Aorta (tissue), 5 donors: ENCODE data around the gene CSAD. TPM values are rescaled to one million over a fixed set of nuclear protein-coding genes. Genes with fewer than 3 reads are reported as not detected.
A peak's percentile ranks its signal among the peaks of the same experiment; 100 is the strongest.

Source experiments
- ATAC-seq: fragments of 200-7000 bp; cut with Tn5 transposase; one replicate; pipeline ENCODE4 v1.9.1; 2022; ENCODE audit warnings: moderate library complexity; ENCODE audit not compliant: low FRiP score
- DNase-seq, 2 donors: peaks; one replicate each; pipeline ENCODE4 v3.0.0-alpha.2; 2020
- H3K27ac ChIP-seq, 2 donors: one replicate each; pipeline ENCODE4 v1.5.1; 2013; ENCODE audit warnings: low read length in 2 of 2, mild to moderate bottlenecking in 2 of 2, moderate library complexity in 2 of 2, control low read depth in 1 of 2, inconsistent platforms in 1 of 2, low read depth in 1 of 2
- H3K27me3 ChIP-seq, 2 donors: one replicate each; pipeline ENCODE4 v1.6.1; 2013; ENCODE audit warnings: control low read depth in 1 of 2, low read length in 1 of 2, mild to moderate bottlenecking in 1 of 2, moderate library complexity in 1 of 2; ENCODE audit not compliant: insufficient read depth in 2 of 2, control insufficient read depth in 1 of 2
- H3K36me3 ChIP-seq, 2 donors: one replicate each; pipeline ENCODE4 v1.6.1; 2013; ENCODE audit warnings: control low read depth in 1 of 2, low read length in 1 of 2, mild to moderate bottlenecking in 1 of 2; ENCODE audit not compliant: insufficient read depth in 2 of 2, control insufficient read depth in 1 of 2
- H3K4me1 ChIP-seq, 2 donors: one replicate each; pipeline ENCODE4 v1.6.1; 2013; ENCODE audit warnings: low read length in 2 of 2, control low read depth in 1 of 2, mild to moderate bottlenecking in 1 of 2, moderate library complexity in 1 of 2; ENCODE audit not compliant: insufficient read depth in 2 of 2, control insufficient read depth in 1 of 2
- H3K4me3 ChIP-seq, 2 donors: one replicate each; pipeline ENCODE4 v1.5.1; 2013; ENCODE audit warnings: low read length in 2 of 2, control low read depth in 1 of 2, mild to moderate bottlenecking in 1 of 2
- H3K9me3 ChIP-seq: one replicate; pipeline ENCODE4 v1.6.1; 2013; ENCODE audit warnings: mild to moderate bottlenecking, low read length; ENCODE audit not compliant: control insufficient read depth
- WGBS, 2 donors: extraction: QIAGEN DNeasy Blood & Tissue Kit; methylation state at CpG; one replicate each; pipeline ENCODE4 v1.1.7; 2013; 5-methylcytosine and 5-hydroxymethylcytosine counted together
- intact Hi-C, 2 donors: fragments of 100-400 bp; cut with DNase I; formaldehyde crosslinking; loops; one replicate each; pipeline versions ENCODE4 v1.14.2 to v1.15.0; 2022
- polyA plus RNA-seq, 2 donors: library from polyadenylated mRNA; stranded (reverse); fragments of 200-250 nt; gene quantifications; one replicate each; pipeline ENCODE4 v1.2.3, GENCODE V29; 2013
- total RNA-seq, 2 donors: library from RNA; stranded (reverse); fragmentation: NEBNext Ultra II Directional; extraction: Animal tissue kit (Norgen Biotek cat#: 25700); gene quantifications; one replicate each; pipeline ENCODE4 v1.2.1, GENCODE V29; 2021
- donor health status: healthy with polysubstance abuse.
- donor health status: Bipolar disorder and iron deficiency.
- donor health status: DM: no; HTN: no; CAD: no.
- donor health status: DM: no; HTN: no; CAD: no.
- donor health status: DM: yes; HTN: yes; CAD: no.

CSAD gene
- total and polyA plus RNA-seq, 4 donors, result 5.0 to 118 (median 63.6) TPM

DNA sequence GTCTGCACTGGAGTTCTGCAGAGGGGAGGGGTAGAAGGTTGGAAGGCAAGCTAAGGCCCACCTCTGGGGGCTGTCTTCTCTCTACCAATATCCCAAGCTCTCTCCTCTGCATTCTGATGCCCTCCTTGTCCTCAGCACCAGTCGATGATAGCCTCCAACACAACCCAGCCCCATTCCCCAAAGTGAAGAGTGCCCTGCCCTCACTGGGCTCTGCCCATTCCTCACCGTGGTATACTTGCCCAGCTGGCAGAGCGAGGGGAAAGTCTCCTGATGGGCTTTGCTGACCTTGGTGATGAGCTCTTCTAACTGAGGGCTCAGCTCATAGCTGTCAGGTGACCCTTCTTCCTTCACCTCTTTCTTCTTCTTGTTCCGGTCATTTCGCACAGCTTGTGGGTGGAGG lies 33.5 kb upstream of the CSAD start:
- Histone ChIP-seq H3K9me3 (no peaks in the 10 kb centered on the region), H3K4me1 (no peaks in the 10 kb centered on the region), H3K4me3 (no peak overlapping the region), H3K27ac (no peak overlapping the region), H3K27me3 (no peaks in the 10 kb centered on the region), H3K36me3 (peaks cover 0 to 7% of the 10 kb centered on the region in 2 donors)
- ATAC-seq (no peak), DNase-seq (peak in 1 of 2 donors; percentile 19)
- intact Hi-C loops, result no loop called here
- 76% methylated on average over 5 of the region's 5 CpGs for WGBS, 2 donors

- ATAC-seq (peak; percentile 79), DNase-seq (peak; percentile 89 to 94)
- Histone ChIP-seq H3K27ac (no peak overlapping the region), H3K27me3 (no peaks in the 10 kb centered on the region), H3K36me3 (peaks cover 0 to 7% of the 10 kb centered on the region in 2 donors), H3K9me3 (no peaks in the 10 kb centered on the region), H3K4me3 (no peak overlapping the region), H3K4me1 (no peaks in the 10 kb centered on the region)
- intact Hi-C loops, result loop anchor here (1.0 to 2.0 kb wide), 4 partner anchors 37 to 74 kb away; a partner anchor contains a TSS
- WGBS, 2 donors, result 9% methylated on average over 14 of the region's 14 CpGs
Measured at GRCh38 chr12:53213348-53213747, 32.6 kb upstream of the CSAD start.

- 53 to 57% methylated on average over 12 of the region's 12 CpGs for WGBS, 2 donors
- Histone ChIP-seq H3K4me1 (no peaks in the 10 kb centered on the region), H3K9me3 (no peaks in the 10 kb centered on the region), H3K4me3 (no peak overlapping the region), H3K27me3 (no peaks in the 10 kb centered on the region), H3K36me3 (peaks cover 0 to 7% of the 10 kb centered on the region in 2 donors), H3K27ac (no peak overlapping the region)
- intact Hi-C loops, result loop anchor here (1.0 to 2.0 kb wide), 4 partner anchors 38 to 74 kb away; a partner anchor contains a TSS
- ATAC-seq (no peak), DNase-seq (peak; percentile 42 to 71)
Measured at GRCh38 chr12:53212931-53213330, 32.2 kb upstream of the CSAD start.

DNA sequence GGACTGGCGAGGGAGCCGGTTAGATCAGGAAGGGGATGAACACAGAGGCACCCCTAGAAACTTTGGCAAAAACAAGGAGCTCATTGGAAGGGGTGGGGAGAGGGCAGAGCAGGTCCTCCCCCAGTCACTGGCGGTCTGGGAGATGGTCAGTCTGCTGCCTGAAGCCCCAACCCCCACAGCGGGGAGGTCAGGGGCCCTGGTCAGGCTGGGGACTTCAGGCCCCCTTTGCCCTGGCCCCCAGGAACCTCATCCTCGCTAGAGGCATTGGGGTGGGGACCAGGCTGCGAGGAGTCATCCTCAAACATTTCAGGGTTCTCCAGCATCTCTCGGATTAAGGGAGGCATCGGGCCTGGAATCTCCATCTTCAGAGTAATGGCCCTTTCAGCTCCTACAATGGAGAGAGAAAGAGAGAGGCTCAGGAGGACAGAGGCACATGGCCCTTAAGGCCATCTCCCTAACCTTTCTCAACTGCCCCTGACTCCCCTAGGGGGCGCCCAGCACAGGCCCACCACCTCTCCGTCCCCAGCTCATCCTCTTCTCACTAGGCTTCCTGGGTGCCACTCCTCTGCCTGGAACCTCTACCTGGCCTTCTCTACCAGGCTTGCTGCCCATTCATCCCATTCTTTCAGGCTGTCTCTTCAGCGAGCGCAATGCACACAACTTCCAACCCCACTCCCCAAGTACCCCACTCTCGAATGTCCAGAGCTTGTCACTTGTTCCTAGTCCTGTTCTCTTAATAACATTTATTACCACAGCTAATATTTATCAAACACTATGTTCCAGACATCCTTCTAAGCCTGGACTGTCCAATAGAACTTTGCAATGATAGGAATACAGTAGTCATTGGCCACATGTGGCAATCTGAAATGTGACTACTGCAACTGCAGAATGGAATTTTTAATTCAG lies 31.0 kb upstream of the CSAD start:
- 84% methylated on average over 13 of the region's 13 CpGs for WGBS, 2 donors
- DNase-seq, result no peak
- ATAC-seq, result no peak
- Histone ChIP-seq H3K4me3 (no peak overlapping the region), H3K36me3 (peaks cover 0 to 7% of the 10 kb centered on the region in 2 donors), H3K4me1 (no peaks in the 10 kb centered on the region), H3K27me3 (no peaks in the 10 kb centered on the region), H3K9me3 (no peaks in the 10 kb centered on the region), H3K27ac (no peak overlapping the region)
- intact Hi-C loops, result loop anchor here (2.0 kb wide), 3 partner anchors 39 to 75 kb away; a partner anchor contains a TSS

DNA sequence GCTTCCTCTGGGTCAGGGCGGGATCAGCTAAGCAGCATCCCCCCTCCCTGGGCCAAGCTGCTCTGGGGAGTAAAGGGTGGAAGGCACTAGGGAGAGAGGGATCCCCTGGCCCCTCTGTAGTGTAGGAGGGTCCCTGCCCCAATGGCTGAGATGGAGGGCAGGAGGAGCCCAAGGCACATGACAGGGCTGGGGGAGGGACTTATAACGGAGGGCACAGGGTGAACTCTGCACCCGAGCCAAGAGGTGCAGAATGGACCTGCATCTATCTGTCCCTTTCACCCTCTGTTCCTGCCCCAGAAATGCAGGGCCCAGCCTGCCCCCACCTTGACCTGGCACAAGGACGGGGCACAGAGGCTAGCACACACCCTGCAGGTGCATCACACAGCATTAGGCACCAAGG lies 30.1 kb upstream of the CSAD start:
- H3K9me3 ChIP-seq, result no peaks in the 10 kb centered on the region
- peaks cover 0 to 7% of the 10 kb centered on the region in 2 donors for H3K36me3 ChIP-seq
- H3K4me3 ChIP-seq, result no peak overlapping the region
- ATAC-seq (no peak), DNase-seq (peak; percentile 38 to 68)
- intact Hi-C loops, result no loop called here
- no peak overlapping the region for H3K27ac ChIP-seq
- H3K4me1 ChIP-seq, result no peaks in the 10 kb centered on the region
- no peaks in the 10 kb centered on the region for H3K27me3 ChIP-seq
- 68 to 70% methylated on average over 4 of the region's 4 CpGs for WGBS, 2 donors

GRCh38 chr12:53208877-53209463 lies 28.2 kb upstream of the CSAD start:
- H3K4me3 ChIP-seq, result no peak overlapping the region
- H3K4me1 ChIP-seq, result no peaks in the 10 kb centered on the region
- H3K27ac ChIP-seq, result no peak overlapping the region
- peaks cover 0 to 3% of the 10 kb centered on the region in 2 donors for H3K36me3 ChIP-seq
- H3K27me3 ChIP-seq, result no peaks in the 10 kb centered on the region
- WGBS, 2 donors, result 73 to 74% methylated on average over 7 of the region's 7 CpGs
- no peak for ATAC-seq
- intact Hi-C loops, result no loop called here
- peak in 1 of 2 donors; percentile 47 for DNase-seq
- no peaks in the 10 kb centered on the region for H3K9me3 ChIP-seq

- DNase-seq, result peak; percentile 12 to 39
- no peak overlapping the region for H3K4me3 ChIP-seq
- H3K27me3 ChIP-seq, result no peaks in the 10 kb centered on the region
- WGBS, 2 donors, result 38 to 51% methylated on average over 2 of the region's 2 CpGs
- no peak for ATAC-seq
- no peaks in the 10 kb centered on the region for H3K9me3 ChIP-seq
- intact Hi-C loops, result no loop called here
- no peak overlapping the region for H3K27ac ChIP-seq
- no peaks in the 10 kb centered on the region for H3K4me1 ChIP-seq
- peaks cover 0 to 3% of the 10 kb centered on the region in 2 donors for H3K36me3 ChIP-seq
Measured at GRCh38 chr12:53208435-53208834, 27.7 kb upstream of the CSAD start.

GRCh38 chr12:53207042-53207441 lies 26.3 kb upstream of the CSAD start, which contains the start of gene ITGB7:
Gene ITGB7, minus strand, starts transcription at chr12:53207251. Its CDS starts 6,808 bp downstream, at chr12:53200443.
- DNase-seq (peak; percentile 49 to 51), ATAC-seq (no peak)
- Histone ChIP-seq H3K27ac (no peak within 1 kb of the TSS), H3K9me3 (no peaks in the 10 kb centered on the region), H3K4me3 (no peak within 1 kb of the TSS), H3K4me1 (no peaks in the 10 kb centered on the region), H3K36me3 (peaks cover 0 to 3% of the 10 kb centered on the region in 2 donors), H3K27me3 (no peaks in the 10 kb centered on the region)
- 63 to 64% methylated on average over 5 of the region's 5 CpGs for WGBS, 2 donors
- intact Hi-C loops, result no loop called here
